ENCODE results near the gene CERKL.

Gene CERKL

GRCh38 chr2:181690860-181691259 is 34.0 kb upstream of the CERKL start:
- TF ChIP-seq CTCF (IDR thresholded peaks at IDR 0.05; ENCODE audit: low read depth, low read length, missing control alignments) = no peak
- no peak overlapping the region for H3K4me3 ChIP-seq (ENCODE audit: low read depth, low read length)
- DNase-seq = no peak
- H3K27ac ChIP-seq = no peak overlapping the region
- H3K36me3 ChIP-seq (replicated peaks) = no peaks in the 10 kb centered on the region
- in situ Hi-C loops (cut with HindIII; ENCODE audit: low pct_ligation_motif_present, low sequenced_read_pairs) = no loop called here
- H3K27me3 ChIP-seq (replicated peaks) = peaks cover 27% of the 10 kb centered on the region

- Histone ChIP-seq H3K27me3 (replicated peaks) (peaks cover 65% of the 10 kb centered on the region), H3K27ac (no peak overlapping the region), H3K4me3 (ENCODE audit: low read depth, low read length) (no peak overlapping the region), H3K36me3 (replicated peaks) (no peaks in the 10 kb centered on the region)
- in situ Hi-C loops (cut with HindIII; ENCODE audit: low pct_ligation_motif_present, low sequenced_read_pairs) = no loop called here
- DNase-seq = no peak
- no peak for TF ChIP-seq CTCF (IDR thresholded peaks at IDR 0.05; ENCODE audit: low read depth, low read length, missing control alignments)
Observed at GRCh38 chr2:181686576-181687185, 29.8 kb upstream of the CERKL start.

- Histone ChIP-seq H3K4me3 (ENCODE audit: low read depth, low read length) (no peak overlapping the region), H3K27ac (no peak overlapping the region), H3K36me3 (replicated peaks) (no peaks in the 10 kb centered on the region), H3K27me3 (replicated peaks) (peaks cover 76% of the 10 kb centered on the region)
- in situ Hi-C loops (cut with HindIII; ENCODE audit: low pct_ligation_motif_present, low sequenced_read_pairs) = no loop called here
- no peak for TF ChIP-seq CTCF (IDR thresholded peaks at IDR 0.05; ENCODE audit: low read depth, low read length, missing control alignments)
- DNase-seq = no peak
Observed at GRCh38 chr2:181685150-181685688, 28.3 kb upstream of the CERKL start.

GRCh38 chr2:181684454-181685149 is 27.7 kb upstream of the CERKL start:
- Histone ChIP-seq H3K36me3 (replicated peaks) (no peaks in the 10 kb centered on the region), H3K27ac (no peak overlapping the region), H3K27me3 (replicated peaks) (peaks cover 77% of the 10 kb centered on the region), H3K4me3 (ENCODE audit: low read depth, low read length) (no peak overlapping the region)
- DNase-seq = no peak
- no peak for TF ChIP-seq CTCF (IDR thresholded peaks at IDR 0.05; ENCODE audit: low read depth, low read length, missing control alignments)
- in situ Hi-C loops (cut with HindIII; ENCODE audit: low pct_ligation_motif_present, low sequenced_read_pairs) = no loop called here

GRCh38 chr2:181683518-181684453 is 26.9 kb upstream of the CERKL start:
- no peak for TF ChIP-seq CTCF (IDR thresholded peaks at IDR 0.05; ENCODE audit: low read depth, low read length, missing control alignments)
- DNase-seq = no peak
- in situ Hi-C loops (cut with HindIII; ENCODE audit: low pct_ligation_motif_present, low sequenced_read_pairs) = no loop called here
- no peaks in the 10 kb centered on the region for H3K36me3 ChIP-seq (replicated peaks)
- H3K27me3 ChIP-seq (replicated peaks) = peaks cover 80% of the 10 kb centered on the region
- no peak overlapping the region for H3K27ac ChIP-seq
- H3K4me3 ChIP-seq (ENCODE audit: low read depth, low read length) = no peak overlapping the region
